CD4-positive, alpha-beta T cell treated with Interleukin-21 for 1 hour (primary cell): ENCODE results near the gene SUCLG1.
"Not testable (repeated sequence)": the region's sequence is repeated elsewhere in the genome, so short reads cannot be mapped to it uniquely, and the experiment has no call there.

Experiments used
- DNase-seq: peaks from one replicate; pipeline ENCODE4 v3.0.0-alpha.2; 2020

The SUCLG1 gene

DNA sequence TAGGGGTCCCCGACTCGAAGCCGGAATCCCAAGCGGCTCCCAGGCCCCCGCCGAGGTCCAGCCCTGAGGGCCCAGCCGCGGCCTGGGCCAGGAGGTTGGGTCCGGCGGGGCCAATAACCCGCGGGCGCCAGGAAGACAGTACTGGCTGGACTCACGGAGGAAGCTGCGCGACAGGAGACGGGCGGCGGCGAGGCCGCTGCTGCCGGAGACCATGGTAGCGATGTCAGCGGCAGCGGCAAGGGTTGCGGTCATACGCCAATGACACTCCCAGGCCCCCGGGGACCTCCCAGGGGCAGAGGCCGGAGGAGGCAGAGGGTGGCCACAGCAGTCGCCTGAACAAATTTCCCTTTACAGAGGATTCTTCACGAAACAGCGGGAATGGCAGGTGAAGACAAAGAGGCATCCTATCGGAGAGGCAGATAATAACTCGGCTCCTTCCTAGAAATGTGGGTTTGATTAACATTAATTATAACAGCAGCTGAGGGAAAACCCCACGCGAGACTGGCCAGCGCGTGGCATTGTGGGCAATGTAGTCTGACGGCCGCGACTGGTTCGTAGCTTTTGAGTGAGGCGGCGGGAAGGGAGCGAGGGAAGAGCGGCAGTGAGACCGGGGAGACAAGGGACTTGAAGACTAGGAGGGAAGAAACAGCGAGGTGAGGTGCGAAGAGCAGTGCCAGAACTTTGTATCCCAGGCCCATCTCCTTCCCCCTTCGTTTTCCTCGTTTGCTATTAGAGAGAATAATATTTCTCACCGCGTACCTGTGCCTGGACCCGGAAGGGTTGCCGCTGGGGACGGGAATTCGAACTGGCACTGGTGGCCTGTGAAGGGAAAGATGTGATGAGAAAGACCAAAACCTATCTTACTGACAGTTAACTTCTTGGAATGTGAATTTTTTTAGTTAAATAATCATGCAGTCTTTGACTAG, at the start of gene SUCLG1:
TSS of gene SUCLG1 (minus strand) at position 263 of the 926 bp plus-strand sequence. CDS start at position 252, 11 bp downstream.
- peak; percentile 88 for DNase-seq

DNA sequence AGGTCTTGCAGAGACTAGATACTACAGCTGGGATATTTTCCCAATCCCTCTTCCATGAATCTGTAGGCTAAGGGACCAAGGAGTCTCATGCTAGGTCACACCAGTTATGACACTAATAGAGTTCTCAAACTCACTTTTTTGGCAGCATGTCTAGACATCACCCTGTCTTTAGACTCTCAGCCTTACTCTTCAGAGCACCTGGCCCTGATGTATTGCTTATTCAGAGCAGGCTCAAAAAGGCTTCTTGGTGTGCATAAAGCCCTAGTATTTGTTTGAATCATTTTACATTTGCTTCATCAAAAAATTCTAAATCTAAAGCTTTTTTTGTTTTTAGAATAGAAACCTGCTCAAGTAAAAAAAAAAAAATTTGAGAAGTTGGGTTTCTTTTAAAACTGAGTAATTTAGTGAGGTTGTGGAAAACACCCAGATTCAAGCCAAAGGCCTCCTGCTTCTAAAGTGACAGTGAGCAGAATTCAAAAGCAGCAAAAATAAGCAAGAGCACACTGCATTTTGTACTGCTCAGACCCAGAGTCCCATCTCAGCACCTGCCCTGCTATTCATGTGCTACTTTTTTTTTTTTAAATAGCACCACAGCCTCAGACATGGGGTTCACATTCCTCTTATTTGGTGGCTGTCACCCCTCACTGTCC, 39.2 kb upstream of the SUCLG1 start:
- DNase-seq: no peak

DNA sequence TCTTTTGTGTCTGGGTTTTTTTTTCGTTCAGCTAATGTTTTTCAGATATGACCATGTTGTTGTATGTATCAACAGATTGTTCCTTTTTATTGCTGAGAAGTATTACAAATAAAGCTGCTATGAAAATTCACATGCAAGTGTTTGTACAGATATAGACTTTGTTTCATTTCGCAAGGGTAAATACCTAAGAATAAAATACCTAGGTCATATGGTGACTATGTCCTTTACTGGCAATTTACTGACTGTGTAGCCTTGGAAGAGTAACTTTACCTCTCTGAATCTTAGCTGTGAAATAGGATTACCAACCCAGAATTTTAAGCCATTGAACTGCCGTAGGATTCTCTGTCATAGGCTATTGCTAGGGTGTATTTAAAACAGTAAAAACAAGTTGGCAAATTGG, 38.2 kb upstream of the SUCLG1 start:
- DNase-seq: no peak

DNA sequence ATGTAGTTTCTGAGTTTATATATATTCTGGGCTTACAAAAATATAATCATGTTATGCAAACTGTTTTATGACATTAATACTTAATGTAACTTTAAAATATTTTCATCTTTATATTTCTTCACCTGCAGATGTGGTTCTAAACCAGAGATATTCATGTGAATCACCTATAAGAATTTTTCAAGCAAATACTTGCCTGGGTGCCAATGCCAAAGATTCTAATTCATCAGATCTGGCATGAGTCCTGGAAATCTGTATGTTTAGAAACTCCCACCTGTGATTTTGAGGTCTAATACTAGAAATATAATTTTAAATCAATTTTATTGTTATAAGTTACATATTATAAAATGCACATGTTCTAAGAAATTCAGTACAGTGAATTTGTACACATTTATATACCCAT, 37.3 kb upstream of the SUCLG1 start:
- no peak for DNase-seq

DNA sequence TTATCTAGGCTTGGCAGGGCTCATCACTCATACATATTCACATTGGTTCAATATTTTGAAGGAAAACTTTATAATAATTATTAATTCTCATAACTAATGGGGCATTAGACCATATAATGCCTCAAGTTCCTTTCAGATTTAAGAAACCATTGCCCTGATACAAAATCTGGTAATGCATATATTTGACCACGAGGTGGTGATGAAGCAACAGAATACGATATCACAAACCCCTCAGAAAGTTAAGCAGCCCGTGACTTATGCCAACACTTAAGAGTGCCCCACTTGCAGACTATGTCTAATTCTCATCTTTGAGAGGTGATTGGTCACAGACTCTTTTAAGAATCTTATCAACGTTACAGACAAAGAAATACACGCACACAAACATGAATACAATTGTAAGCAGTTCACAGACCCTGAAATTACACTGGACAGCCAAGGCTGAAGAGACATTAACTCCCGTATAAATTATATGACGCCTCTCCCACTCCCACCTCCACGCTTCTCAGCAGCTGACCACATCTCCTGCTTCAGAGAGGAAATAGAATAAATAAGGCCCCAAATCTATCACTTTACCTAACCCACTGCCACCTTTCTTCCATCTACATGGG, 36.6 kb upstream of the SUCLG1 start:
- peak; percentile 82 for DNase-seq

DNA sequence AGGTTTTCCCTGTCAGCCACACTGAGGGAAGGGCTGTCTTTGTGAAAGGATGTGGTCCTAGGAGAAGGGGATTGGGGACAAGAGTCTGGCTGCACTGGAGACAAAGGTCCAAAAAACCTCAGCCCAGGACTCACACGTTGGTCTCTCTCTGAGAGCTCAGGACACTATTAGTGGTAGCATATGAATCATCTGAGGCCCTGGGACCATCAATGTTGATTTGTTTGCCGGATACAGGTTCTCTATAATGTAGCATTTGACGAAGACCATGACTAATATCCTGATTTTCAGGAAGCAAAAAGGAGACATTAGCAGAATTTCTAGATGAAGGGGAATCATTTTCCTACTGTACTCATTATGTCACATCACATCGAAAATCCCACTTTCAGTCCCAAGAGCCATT, 35.0 kb upstream of the SUCLG1 start:
- no peak for DNase-seq

DNA sequence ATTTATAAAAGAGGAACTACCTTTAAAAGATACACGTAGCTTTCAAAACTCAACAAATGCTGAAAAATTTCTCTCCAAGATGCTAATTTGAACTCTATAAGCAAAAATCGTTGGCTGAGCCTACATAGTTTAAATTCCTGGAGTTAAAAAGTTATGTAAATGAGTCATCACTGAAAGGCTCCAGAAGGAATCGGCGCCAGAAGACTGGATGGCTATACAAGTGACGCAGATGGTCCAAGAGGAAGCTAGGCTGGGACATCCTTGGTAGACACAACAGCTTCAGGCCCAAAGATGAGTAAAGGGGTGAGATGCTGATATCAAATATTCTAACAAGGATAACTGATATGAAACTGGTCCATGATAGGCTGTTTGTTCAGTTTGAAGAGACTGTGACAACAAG, 34.4 kb upstream of the SUCLG1 start:
- no peak for DNase-seq

DNA sequence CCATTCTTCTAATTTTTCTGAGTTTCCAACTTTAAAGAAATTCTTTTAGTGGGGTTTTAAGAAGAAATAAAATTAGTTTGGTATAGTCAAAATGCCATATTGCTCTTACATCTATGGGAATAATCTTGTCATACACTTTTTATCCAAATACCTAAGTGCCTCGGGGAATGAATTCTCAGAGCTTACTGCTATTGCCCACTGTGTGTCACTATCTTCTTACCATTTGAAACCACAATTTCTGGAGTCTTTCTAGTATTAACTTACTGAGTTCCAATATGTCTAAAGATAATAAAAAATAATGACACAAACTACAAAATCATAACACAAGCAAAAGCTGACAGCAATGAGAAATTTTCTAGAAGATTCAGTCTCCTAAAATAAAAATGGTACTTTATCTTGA, 33.5 kb upstream of the SUCLG1 start:
- DNase-seq: no peak

DNA sequence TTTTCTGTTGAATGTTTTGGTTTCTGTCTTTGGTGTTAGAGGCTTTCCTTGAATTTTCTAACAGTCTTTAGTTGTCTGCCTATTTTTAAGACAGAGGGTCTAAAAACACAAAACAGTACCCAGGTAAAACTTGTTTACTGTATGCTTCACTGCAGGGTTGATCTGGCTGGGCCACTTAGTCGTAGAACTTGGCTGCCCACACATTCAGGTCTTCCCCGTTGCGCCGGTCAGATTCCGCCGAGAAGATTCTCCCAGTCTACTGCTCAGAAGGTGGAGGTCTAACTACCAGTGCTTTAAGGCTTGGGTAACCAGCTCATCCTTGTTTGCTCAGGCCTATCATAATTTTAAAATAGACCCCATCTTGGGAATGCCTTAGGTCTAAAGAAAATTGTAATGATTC, 32.7 kb upstream of the SUCLG1 start:
- DNase-seq: no peak

DNA sequence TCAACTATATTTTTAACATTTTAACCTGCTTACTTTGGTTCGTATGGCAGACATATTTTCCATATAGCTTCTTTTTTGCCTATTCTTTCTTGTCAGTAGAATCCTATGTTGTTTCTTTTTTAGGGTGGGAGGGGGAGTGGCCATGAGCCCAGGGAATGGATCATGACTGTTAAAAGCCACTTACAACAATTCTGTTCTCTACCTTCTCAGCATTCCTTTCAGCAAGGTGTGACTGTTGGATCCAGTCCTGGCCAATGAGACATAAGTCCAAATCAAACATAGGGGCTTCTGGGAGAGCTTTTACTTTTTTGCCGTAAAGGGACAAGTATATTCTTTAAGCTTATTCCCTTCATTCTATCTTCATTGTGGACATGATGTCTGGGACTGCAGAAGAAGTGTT, 32.2 kb upstream of the SUCLG1 start:
- DNase-seq: no peak

DNA sequence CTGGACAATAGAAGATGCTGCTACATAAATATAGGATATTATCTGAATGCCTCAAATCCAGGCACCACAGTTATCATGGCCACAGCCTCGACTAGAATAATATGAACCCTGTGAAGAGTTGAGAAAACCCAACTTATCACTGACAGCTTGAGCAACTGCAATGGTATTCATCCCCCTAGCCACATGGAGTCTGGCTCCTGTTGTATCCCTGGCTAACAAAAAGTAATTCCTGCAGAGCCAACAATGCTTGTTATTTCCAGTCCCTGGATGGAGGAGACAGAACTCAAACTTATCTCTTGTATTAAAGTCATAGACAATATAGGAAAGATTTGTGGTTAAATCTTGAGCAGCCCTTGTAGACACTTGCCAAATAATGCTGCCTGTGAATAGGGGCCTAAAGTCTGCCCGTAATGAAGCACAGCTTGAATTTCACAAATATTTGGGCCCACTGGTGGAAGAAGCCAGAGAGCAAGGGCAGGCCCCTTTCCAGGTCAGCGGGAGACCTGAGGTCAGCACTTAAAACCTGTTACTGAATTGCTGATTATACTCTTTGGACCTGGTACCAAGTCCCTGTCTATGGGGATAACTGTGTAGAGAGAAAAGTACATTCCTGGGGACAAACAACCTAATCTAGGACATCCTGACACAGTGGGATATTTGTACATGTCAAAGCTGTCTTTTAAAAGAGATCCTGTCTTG, 28.4 kb upstream of the SUCLG1 start:
- DNase-seq: no peak

DNA sequence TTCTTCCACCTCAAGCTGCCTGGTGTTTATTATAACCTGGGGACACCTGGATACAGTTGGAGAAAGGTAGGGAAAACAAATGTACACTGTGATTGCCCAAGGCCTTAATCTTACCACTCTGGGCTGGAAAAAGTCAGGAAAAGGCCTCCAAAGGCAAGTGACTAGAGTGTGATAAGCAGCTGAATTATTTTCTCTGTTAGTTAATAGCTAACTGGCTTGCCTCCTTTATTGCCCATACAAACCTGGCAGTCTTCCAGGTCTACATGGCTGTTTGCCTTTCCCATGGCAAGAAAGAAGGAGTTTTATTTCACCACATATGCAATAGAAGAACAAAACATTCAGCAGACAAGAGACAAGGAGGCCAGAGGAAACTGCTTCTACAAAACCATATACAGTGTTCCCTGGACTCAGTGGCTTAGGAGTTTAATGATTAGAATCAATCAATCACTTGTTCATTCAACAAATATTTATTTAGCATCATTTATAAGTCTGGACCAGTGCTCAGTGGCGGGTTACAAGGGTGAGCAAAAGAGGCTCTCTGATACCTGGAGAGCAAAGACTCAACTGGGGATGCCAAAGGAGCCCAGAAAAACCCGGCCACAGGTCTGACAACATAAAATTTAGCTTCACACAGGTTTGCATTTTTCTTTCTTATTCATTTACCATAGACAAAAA, 27.5 kb upstream of the SUCLG1 start:
- no peak for DNase-seq

DNA sequence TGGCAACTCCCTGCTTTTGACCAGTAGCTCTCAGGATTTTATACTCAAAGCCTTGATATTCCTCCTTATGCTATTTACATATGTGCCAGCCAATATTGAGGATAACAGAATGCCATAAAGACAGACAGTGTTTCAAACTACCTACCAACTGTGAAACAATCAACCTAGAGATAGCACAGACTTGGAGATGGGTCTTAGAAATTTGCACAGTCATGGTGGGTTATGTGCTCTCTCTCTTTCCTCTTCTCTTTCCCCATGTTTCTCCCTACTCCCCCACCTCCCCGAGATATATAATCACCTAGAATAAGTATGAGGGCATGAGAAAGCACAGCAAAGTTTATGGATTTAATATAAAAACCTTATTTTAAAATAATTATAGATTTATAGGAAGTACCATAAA, 24.2 kb upstream of the SUCLG1 start:
- no peak for DNase-seq

DNA sequence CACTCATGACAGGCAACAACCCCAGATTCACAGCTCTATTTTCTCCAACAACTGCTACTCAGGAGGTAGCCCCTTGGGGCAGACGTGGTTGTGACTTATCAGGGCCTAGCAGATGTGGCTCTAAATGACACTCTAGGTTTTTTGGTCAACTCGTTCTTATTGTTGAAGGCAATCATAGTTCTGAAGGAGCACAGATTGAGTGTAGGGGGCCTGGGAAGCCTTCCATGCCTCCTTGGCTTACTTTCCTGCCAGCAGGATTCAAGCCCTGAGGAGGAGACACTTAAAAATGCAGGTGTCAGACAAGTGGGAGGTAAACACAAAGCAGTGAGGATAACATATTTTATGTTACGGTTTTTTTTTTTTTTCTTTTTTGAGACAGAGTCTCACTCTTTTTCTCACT, 23.5 kb upstream of the SUCLG1 start:
- no peak for DNase-seq

DNA sequence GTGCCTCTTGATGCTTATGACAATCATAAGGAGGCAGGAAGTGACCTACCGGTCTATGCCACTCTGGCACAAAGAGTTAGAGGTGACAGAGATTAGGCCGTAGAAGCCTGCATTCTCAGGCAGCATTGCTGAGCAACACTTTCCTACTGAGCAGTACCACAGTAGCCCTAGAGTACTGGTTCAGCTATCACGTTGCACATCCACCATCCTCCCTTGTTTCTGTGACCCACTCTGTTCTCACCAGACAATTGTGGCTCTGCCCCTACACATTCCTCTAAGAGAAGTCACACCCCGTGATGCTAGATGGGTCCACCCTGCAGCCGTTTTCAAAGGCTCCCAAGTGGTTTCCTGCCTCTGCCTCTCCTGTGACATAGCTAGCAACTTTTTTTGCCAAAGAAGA, 22.6 kb upstream of the SUCLG1 start:
- peak; percentile 19 for DNase-seq

DNA sequence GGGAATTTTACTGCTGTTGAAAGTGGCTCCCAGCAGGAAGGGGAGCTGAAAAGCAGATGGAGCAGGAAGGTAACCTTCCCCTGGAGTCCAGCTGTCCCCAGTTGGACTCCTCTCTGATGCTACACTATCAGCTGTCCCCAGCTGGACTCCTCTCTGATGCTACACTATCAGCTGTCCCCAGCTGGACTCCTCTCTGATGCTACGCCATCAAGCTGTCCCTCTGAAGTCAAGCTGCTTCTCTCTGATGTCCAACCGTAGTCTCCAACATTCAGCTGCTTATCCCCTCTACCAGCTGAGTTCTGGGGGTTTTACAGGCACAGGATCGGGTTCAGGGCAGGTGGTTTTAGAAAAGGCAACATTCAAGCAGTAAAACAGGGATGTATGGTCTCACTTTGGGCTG, 19.8 kb upstream of the SUCLG1 start:
- DNase-seq: no peak

DNA sequence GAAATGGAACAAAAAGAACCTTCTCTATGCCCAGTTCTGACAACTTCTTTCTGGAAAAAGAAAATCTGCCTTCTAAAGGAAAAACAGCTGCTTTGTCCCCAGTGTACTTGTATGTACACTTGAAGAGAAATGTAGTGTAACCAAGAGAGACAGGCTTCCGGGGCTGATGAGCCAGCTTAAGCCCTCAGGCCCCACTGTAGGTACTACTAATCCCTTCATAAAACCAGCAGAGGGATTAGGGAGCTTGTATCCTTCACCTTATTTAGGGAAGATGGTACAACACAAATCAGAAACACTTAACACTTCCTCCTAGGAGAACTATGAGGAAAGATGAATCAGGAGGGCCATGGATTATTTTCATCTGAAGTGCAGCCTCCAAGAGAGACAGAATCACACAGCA, 18.8 kb upstream of the SUCLG1 start:
- no peak for DNase-seq

DNA sequence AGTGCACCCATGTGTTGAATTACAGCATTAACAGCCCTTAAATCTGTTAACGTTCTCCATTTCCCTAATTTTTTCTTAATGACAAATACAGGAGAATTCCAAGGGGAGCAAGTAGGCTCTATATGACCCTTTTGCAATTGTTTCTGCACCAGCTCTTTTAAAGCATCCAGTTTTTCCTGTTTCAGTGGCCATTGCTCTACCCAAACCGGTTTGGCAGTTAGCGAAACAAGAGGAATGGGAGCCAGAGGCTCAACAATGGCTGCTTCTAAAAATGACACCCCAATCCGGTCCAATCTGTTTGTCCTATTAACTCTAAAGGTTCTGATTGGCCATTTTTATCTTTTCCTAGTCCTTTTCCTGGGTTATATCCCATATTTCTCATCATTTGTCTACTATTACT, 15.1 kb upstream of the SUCLG1 start:
- no peak for DNase-seq

DNA sequence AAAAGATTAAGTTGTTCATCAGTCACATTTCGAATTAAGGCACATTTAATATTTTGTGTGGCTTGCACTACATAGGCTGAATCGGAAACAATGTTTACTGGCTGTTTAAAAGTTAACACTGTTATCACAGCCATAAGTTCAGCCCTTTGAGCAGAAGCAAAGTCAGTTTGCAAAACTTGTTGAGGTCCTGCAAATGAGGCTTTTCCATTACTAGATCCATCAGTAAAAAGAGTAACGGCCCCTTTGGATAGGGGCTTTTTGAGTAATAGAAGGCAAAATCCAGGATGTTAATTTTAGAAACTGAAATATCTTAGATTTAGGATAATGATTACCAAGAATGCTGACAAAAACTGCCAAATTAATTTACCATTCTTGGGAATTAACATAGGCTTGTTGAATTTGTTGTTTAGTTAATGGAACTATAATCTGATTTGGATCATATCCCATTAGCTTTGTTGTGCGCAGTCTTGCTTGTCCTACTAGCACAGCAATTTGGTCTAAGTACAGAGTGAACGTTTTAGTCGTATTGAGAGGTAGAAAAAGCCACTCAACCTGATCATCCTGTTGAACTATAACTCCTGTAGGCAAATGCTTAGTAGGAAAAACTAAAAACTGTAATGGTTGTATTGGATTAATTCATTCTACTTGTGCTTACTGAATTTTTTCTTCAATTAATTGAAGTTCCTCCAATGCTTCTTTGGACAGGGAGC, 13.9 kb upstream of the SUCLG1 start:
- no peak for DNase-seq

DNA sequence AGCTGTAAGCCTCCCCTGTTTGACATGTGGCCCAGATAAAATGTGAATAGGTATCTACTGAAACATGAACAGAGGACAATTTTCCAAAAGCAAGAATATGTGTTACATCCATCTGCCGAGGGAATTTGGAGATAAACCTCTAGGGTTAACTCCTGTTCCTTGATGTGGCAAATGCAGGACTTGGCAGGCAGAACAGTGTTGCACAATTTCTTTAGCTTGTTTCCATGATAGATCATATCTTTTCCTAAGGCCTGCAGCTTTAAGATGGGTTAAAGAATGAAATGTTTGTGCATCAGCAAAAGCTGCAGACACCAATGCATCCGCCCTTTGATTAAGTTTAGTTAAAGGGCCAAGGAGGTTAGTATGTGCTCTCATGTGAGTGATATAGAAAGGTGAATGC, 13.3 kb upstream of the SUCLG1 start:
- DNase-seq: not testable (repeated sequence)

DNA sequence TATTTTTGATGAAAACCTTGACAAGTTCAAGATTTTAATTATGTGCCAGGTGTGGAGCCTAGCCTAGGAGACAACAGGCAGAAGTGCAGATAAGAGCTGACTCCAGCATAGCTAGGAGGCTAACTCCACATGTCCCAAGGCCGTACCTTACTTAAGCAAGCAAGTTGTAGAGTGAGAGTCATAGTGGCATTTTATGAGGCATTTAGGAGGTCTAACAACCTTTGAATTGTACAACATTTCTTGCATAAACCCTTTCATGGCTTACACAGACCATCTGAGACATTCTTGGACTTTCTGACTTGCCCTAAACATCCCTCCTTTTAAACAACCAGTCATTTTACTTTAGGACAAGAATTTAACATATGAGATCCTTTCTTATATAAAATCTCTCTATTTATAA, 8.3 kb upstream of the SUCLG1 start:
- DNase-seq: no peak

DNA sequence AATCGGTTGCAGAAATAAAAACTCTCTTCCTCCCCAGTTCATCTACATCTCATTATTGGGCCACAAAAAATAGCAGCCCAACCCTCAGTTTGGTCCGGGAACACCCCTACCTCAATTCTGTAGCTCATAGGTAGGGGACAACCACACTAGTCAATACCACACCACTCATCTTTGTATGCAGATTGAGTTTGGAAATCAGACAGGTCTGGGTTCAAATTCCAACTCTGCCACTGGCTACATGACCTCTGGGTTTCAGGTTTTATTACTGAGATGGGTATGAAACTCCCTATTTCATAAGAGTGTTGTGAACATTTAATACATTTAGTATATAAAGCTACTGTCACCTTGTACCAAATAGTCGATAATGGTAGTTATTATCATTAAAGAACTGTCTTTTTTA, 2.2 kb upstream of the SUCLG1 start:
- no peak for DNase-seq
